Lower lobe of right lung (tissue), 2 donors: ENCODE results near the gene UXT. TPM values are rescaled to one million over a fixed set of nuclear protein-coding genes. Genes with fewer than 3 reads are reported as not detected.

Source experiments
- ATAC-seq, 2 donors: fragments of 200-7000 bp; cut with Tn5 transposase; one replicate each; pipeline ENCODE4 v1.9.1; 2020 to 2022; ENCODE audit warnings: mild to moderate bottlenecking in 2 of 2, moderate library complexity in 2 of 2
- DNase-seq: peaks from one replicate; pipeline ENCODE4 v3.0.0-alpha.2; 2020
- H3K27ac ChIP-seq: fragments of 200-600 bp; one replicate; pipeline ENCODE4 v1.8.0; 2022
- H3K27me3 ChIP-seq: fragments of 200-600 bp; one replicate; pipeline ENCODE4 v1.8.0; 2022; ENCODE audit warnings: low read depth
- H3K36me3 ChIP-seq: fragments of 200-600 bp; one replicate; pipeline ENCODE4 v1.8.0; 2022; ENCODE audit warnings: mild to moderate bottlenecking
- H3K4me1 ChIP-seq: fragments of 200-600 bp; one replicate; pipeline ENCODE4 v1.8.0; 2022
- H3K4me3 ChIP-seq: fragments of 200-600 bp; one replicate; pipeline ENCODE4 v1.8.0; 2022; ENCODE audit warnings: mild to moderate bottlenecking
- H3K9me3 ChIP-seq: fragments of 200-600 bp; one replicate; pipeline ENCODE4 v1.8.0; 2022
- CTCF ChIP-seq: fragments of 200-600 bp; IDR thresholded peaks from one replicate; pipeline ENCODE4 v1.8.0; 2022; ENCODE audit warnings: antibody characterized with exemption, mild to moderate bottlenecking
- intact Hi-C: fragments of 100-400 bp; cut with DNase I; formaldehyde crosslinking; loops from one replicate; pipeline ENCODE4 v1.11.0; 2022
- total RNA-seq: library from RNA; stranded (reverse); fragmentation: NEBNext Ultra II Directional; extraction: Animal tissue kit (Norgen Biotek cat#: 25700); gene quantifications from one replicate; pipeline ENCODE4 v1.2.1, GENCODE V29; 2021
- donor health status: DM: no; HTN: yes; CAD: no; lungs with severe emphysema.

The UXT gene
- total RNA-seq, 1 donor from 2014 or later: 85.5 TPM

DNA sequence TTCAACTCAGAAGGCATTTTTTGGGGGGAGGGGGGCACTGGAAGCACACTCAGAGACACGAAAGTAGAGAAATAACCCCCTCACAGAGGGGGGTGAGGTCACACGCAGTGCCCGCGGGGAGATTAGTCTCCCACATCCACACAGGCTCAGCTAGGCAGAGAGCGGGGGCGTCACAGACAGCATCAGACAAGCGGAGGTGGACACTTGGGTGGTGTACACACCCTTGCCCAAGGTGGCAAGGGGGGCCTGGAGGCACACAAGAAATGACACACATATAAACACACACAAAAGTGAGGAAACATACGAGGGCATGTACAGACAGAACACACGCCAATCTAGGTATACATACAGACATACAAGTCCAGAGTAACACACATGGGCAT lies 38.7 kb downstream of the UXT start:
- DNase-seq (no peak), ATAC-seq (no peak)
- H3K4me3 ChIP-seq: no peak overlapping the region
- no peak overlapping the region for H3K27ac ChIP-seq
- intact Hi-C loops: no loop called here
- H3K36me3 ChIP-seq: no peaks in the 10 kb centered on the region
- no peaks in the 10 kb centered on the region for H3K27me3 ChIP-seq
- TF ChIP-seq CTCF: no peak
- no peaks in the 10 kb centered on the region for H3K9me3 ChIP-seq
- H3K4me1 ChIP-seq: no peaks in the 10 kb centered on the region

DNA sequence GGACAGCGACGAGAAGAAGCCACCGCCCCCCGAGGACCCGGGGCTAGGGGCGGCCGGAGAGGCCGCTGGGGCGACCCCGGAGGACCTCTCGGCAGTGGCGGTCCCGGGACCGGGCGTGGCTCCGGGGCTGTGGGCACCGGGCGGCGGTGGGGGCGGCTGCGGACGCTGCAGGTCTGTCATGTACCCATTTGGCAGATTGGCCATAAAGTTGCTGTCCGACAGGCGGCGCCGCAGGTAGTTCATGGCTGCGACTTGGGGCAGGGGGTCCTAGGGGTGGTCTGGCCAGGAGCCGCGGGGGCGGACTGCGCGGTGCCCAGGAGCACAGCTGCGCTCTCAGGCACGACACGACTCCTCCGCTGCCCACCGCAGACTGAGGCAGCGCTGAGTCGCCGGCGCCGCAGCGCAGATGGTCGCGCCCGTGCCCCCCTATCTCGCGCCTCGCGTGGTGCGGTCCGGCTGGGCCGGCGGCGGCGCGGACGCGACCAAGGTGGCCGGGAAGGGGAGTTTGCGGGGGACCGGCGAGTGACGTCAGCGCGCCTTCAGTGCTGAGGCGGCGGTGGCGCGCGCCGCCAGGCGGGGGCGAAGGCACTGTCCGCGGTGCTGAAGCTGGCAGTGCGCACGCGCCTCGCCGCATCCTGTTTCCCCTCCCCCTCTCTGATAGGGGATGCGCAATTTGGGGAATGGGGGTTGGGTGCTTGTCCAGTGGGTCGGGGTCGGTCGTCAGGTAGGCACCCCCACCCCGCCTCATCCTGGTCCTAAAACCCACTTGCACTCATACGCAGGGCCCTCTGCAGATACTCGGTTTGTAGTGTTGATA lies 39.3 kb downstream of the UXT start, which contains the start of gene SYN1:
Gene SYN1 (minus strand): TSS at position 372 of the 817 bp plus-strand sequence. CDS start 129 bp downstream, at position 243.
- Histone ChIP-seq H3K36me3 (no peaks in the 10 kb centered on the region), H3K27me3 (no peaks in the 10 kb centered on the region), H3K9me3 (no peaks in the 10 kb centered on the region), H3K4me3 (peak within 1 kb of the TSS; percentile 33), H3K27ac (no peak within 1 kb of the TSS), H3K4me1 (no peaks in the 10 kb centered on the region)
- TF ChIP-seq CTCF: no peak
- intact Hi-C loops: no loop called here
- ATAC-seq: peak; percentile 94 to 97
- DNase-seq: peak; percentile 85

DNA sequence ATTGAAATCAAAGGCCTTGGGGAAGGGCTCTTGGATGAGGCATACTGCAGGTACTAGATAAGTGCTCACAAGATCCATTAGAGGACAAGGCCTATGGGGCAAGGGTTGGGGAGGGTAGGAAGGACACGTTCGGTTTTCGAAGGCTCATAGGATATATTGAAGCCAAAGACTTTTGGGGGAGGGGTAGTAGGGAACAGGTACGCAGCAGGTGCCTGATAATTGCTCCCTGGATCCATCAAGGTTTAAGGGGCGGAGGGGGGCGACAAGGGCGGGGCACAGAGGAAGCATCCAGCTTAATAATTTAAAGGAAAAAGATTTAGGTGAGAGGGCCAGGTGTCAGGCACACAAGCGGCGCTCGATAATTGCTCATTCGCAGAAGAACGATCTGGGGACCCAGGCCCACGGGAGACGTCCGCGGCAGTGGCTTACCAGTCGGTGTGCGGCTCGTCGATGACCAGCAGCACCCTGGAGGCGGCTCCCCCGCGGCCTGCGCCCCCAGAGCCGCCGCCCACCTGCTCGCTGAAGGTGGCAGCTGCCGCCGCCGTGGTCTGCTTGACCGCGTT lies 40.0 kb downstream of the UXT start:
- no peak for TF ChIP-seq CTCF
- no peaks in the 10 kb centered on the region for H3K4me1 ChIP-seq
- DNase-seq: no peak
- H3K36me3 ChIP-seq: no peaks in the 10 kb centered on the region
- no peaks in the 10 kb centered on the region for H3K9me3 ChIP-seq
- no peak overlapping the region for H3K27ac ChIP-seq
- ATAC-seq: peak in 1 of 2 donors; percentile 4
- no peaks in the 10 kb centered on the region for H3K27me3 ChIP-seq
- intact Hi-C loops: no loop called here
- no peak overlapping the region for H3K4me3 ChIP-seq

- no peak for TF ChIP-seq CTCF
- no peaks in the 10 kb centered on the region for H3K9me3 ChIP-seq
- DNase-seq: no peak
- H3K27ac ChIP-seq: no peak overlapping the region
- H3K4me3 ChIP-seq: no peak overlapping the region
- H3K36me3 ChIP-seq: no peaks in the 10 kb centered on the region
- no peaks in the 10 kb centered on the region for H3K27me3 ChIP-seq
- ATAC-seq: no peak
- intact Hi-C loops: no loop called here
- no peaks in the 10 kb centered on the region for H3K4me1 ChIP-seq
Observed at GRCh38 chrX:47614618-47615017, 44.4 kb downstream of the UXT start.

- intact Hi-C loops: no loop called here
- H3K27ac ChIP-seq: no peak overlapping the region
- H3K4me3 ChIP-seq: no peak overlapping the region
- H3K27me3 ChIP-seq: no peaks in the 10 kb centered on the region
- no peak for ATAC-seq
- no peaks in the 10 kb centered on the region for H3K36me3 ChIP-seq
- no peaks in the 10 kb centered on the region for H3K4me1 ChIP-seq
- H3K9me3 ChIP-seq: no peaks in the 10 kb centered on the region
- TF ChIP-seq CTCF: no peak
- no peak for DNase-seq
Observed at GRCh38 chrX:47613082-47613481, 45.9 kb downstream of the UXT start.
